Fibroblast of skin of right quadriceps (primary cell): ENCODE data around the gene MTMR10.

Experiments used
- DNase-seq: peaks from one replicate; pipeline ENCODE4 v3.0.0-alpha.2; 2013

Gene MTMR10

GRCh38 chr15:30919877-30920550 lies 71.4 kb downstream of the MTMR10 start:
- no peak for DNase-seq

DNA sequence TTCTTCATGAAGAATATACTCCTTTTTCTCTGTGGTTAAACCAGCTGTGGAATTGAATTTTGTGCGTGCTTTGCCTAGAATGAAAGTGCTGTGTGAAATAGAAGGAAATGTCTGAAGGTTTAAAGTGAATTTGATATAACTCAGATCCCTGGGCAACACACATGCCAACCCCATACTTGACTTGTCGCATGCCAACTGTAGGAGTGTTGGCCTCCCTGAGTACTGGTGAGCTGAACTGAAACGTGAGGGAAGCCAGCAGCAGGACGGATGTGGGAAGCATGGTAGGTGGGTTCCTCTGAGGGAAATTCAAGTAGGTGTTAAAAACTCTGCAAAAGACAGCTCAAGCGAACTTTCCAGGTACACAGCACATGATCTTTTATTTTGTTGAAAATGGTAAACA lies 73.1 kb downstream of the MTMR10 start:
- no peak for DNase-seq

DNA sequence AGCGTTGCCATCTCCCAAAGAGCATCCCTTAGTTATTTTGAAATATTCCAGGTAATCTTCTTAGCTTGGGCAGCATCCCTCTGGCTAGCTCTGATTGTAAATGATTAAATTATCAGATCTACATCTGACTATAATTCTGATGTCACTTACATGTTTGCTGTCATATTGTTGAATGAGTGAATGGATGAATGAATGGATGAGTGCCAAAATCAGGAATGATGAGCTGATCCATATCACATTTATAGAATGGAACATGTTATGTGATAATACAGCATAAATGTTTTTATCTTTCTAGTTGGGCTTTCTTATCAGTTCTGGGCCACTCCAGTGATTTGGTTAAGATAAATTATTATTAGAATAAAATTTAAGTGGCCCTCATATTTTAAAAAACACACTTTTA lies 73.8 kb downstream of the MTMR10 start:
- no peak for DNase-seq

GRCh38 chr15:30917013-30917412 lies 74.4 kb downstream of the MTMR10 start:
- DNase-seq, result no peak

- no peak for DNase-seq
Observed at GRCh38 chr15:30913761-30914160, 77.7 kb downstream of the MTMR10 start.

DNA sequence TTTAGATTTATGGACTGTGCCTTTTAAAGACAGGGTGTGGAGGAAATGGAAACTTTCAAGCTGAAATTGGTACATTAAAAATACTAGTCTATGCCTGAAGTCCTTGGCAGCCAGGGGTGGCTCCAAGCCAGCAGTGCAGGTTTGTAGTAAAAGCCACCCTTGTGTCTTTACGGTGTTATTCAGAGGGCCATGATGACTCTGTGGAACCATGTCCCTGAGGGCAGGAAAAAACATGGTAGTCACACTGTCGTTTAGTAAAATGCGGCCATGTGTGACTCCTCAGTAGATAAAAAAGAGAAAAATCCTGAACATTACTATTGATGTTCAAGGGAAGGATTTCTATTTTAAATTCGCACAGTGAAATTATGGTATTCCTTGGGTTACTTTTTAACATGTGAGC lies 85.1 kb downstream of the MTMR10 start:
- DNase-seq, result no peak

GRCh38 chr15:30905821-30906220 lies 85.6 kb downstream of the MTMR10 start:
- no peak for DNase-seq

DNA sequence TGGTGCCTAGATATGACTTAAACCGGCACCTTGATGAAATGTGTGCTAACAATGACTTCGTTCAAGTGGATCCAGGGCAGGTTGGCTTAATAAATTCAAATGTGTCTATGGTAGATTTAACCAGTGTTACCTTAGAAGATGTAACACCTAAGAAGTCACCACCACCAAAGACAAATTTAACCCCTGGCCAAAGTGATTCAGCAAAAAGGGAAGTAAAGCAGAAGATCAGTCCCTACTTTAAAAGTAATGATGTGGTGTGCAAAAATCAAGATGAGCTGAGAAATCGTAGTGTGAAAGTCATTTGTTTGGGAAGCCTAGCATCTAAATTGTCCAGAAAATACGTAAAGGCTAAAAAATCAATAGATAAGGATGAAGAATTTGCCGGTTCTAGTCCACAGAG lies 86.6 kb downstream of the MTMR10 start:
- DNase-seq, result no peak

GRCh38 chr15:30903497-30904187 lies 87.8 kb downstream of the MTMR10 start, which contains the start of gene FAN1:
Gene FAN1 (plus strand): TSS chr15:30903915. CDS start chr15:30904664, 749 bp downstream.
- DNase-seq, result peak; percentile 85

- DNase-seq, result no peak
Observed at GRCh38 chr15:30901889-30902288, 89.5 kb downstream of the MTMR10 start.

- no peak for DNase-seq
Observed at GRCh38 chr15:30896211-30896606, 95.2 kb downstream of the MTMR10 start.

- DNase-seq, result no peak
Observed at GRCh38 chr15:30895461-30896210, 95.8 kb downstream of the MTMR10 start.

GRCh38 chr15:30889196-30889595 lies 102.2 kb downstream of the MTMR10 start:
- no peak for DNase-seq
